ENCODE measurements around the gene SMIM44.

GRCh38 chr19:3514930-3515329 lies 31.7 kb upstream of the SMIM44 start:
- TF ChIP-seq, protein P1, sequence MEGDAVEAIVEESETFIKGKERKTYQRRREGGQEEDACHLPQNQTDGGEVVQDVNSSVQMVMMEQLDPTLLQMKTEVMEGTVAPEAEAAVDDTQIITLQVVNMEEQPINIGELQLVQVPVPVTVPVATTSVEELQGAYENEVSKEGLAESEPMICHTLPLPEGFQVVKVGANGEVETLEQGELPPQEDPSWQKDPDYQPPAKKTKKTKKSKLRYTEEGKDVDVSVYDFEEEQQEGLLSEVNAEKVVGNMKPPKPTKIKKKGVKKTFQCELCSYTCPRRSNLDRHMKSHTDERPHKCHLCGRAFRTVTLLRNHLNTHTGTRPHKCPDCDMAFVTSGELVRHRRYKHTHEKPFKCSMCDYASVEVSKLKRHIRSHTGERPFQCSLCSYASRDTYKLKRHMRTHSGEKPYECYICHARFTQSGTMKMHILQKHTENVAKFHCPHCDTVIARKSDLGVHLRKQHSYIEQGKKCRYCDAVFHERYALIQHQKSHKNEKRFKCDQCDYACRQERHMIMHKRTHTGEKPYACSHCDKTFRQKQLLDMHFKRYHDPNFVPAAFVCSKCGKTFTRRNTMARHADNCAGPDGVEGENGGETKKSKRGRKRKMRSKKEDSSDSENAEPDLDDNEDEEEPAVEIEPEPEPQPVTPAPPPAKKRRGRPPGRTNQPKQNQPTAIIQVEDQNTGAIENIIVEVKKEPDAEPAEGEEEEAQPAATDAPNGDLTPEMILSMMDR (IDR thresholded peaks at IDR 0.05; ENCODE audit: insufficient read depth, low read length, poor library complexity, severe bottlenecking), result no peak
- TF ChIP-seq EZH2phosphoT487 (conservative IDR thresholded peaks at IDR 0.05; ENCODE audit: low read length), result no peak
